HCT116 (cell line): ENCODE measurements around the gene PRICKLE2. TPM values are rescaled to one million over a fixed set of nuclear protein-coding genes. Genes with fewer than 3 reads are reported as not detected.

ENCODE experiments used
- ATAC-seq: fragments of 200-7000 bp; cut with Tn5 transposase; 2 replicates; pipeline ENCODE4 v1.9.1; 2020; ENCODE audit warnings: mild to moderate bottlenecking, moderate library complexity
- BruUV-seq: library from RNA; stranded (reverse); fragments of 400-500 nt; replicated peaks from 2 replicates; lab custom pipeline; 2021; lab: Mats Ljungman, UMichigan
- CTCF ChIA-PET: fragments of 300-600 bp; sonication (Branson Sonifier 250); formaldehyde crosslinking; loops from one replicate; lab custom pipeline; 2021; ENCODE audit warnings: antibody characterized with exemption; lab: Charles Lee
- POLR2A ChIA-PET: fragments of 300-600, 350-600 bp; sonication (Branson Sonifier 250); formaldehyde crosslinking; loops from one replicate; lab custom pipeline; 2021; ENCODE audit warnings: antibody characterized with exemption; lab: Charles Lee
- RAD21 ChIA-PET, 2 experiments: fragments of 300-600 bp; sonication (Branson Sonifier 250); formaldehyde crosslinking; loops; one replicate each; lab custom pipeline; 2023; ENCODE audit warnings: low total read pairs in 2 of 2; ENCODE audit not compliant: uncharacterized antibody in 2 of 2, unreplicated experiment in 2 of 2, low non-redundant PET in 1 of 2; lab: Charles Lee
- DNase-seq: peaks from one replicate; pipeline ENCODE4 v3.0.0-alpha.2; 2010; ENCODE audit warnings: low read depth, low spot score
- H2AFZ ChIP-seq: fragments of 200-600 bp; shearing (Covaris generic), sonication (generic); 2 replicates; pipeline ENCODE4 v1.6.1; 2017; ENCODE audit warnings: low read depth, mixed run types, mixed read lengths, antibody characterized with exemption, low read length; ENCODE audit not compliant: poor library complexity, severe bottlenecking
- H3K27ac ChIP-seq: 2 replicates; pipeline ENCODE4 v1.5.1; 2012; ENCODE audit warnings: low read depth, low read length
- H3K27me3 ChIP-seq: fragments of 200-600 bp; sonication (generic); 2 replicates; pipeline ENCODE4 v1.6.1; 2016; ENCODE audit warnings: mixed run types, low read length, mixed read lengths; ENCODE audit not compliant: insufficient read depth
- H3K36me3 ChIP-seq, 2 experiments: fragments of 200-500 bp in 1 of 2; fragments of 200-600 bp in 1 of 2; sonication (Bioruptor generic) in 1 of 2; sonication (generic) in 1 of 2; 2 replicates each; pipeline versions ENCODE4 v1.5.1 to v1.6.1; 2014 to 2016; ENCODE audit warnings: low read length in 2 of 2, inconsistent platforms in 1 of 2, mixed read lengths in 1 of 2, mixed run types in 1 of 2; ENCODE audit not compliant: insufficient read depth in 2 of 2, control insufficient read depth in 1 of 2
- H3K4me1 ChIP-seq, 2 experiments: fragments of 200-600 bp in 1 of 2; sonication (generic) in 1 of 2; 2 replicates each; pipeline versions ENCODE4 v1.5.1 to v1.6.1; 2012 to 2017; ENCODE audit warnings: low read length in 2 of 2, inconsistent platforms in 1 of 2, mild to moderate bottlenecking in 1 of 2, mixed read lengths in 1 of 2, mixed run types in 1 of 2, moderate library complexity in 1 of 2; ENCODE audit not compliant: insufficient read depth in 2 of 2, control insufficient read depth in 1 of 2
- H3K4me2 ChIP-seq: fragments of 200-600 bp; sonication (generic); 2 replicates; pipeline ENCODE4 v1.6.1; 2017; ENCODE audit warnings: mixed run types, low read length, mixed read lengths
- H3K4me3 ChIP-seq, 2 experiments: fragments of 200-600 bp in 1 of 2; sonication (generic) in 1 of 2; replicated peaks in 1 of 2; 2 replicates each; pipeline ENCODE4 v1.5.1; 2011 to 2016; ENCODE audit warnings: low read length in 2 of 2, control low read depth in 1 of 2, low read depth in 1 of 2, mild to moderate bottlenecking in 1 of 2, mixed read lengths in 1 of 2, mixed run types in 1 of 2
- H3K79me2 ChIP-seq: fragments of 200-600 bp; sonication (generic); 2 replicates; pipeline ENCODE4 v1.6.1; 2017; ENCODE audit warnings: mild to moderate bottlenecking, mixed run types, low read length, moderate library complexity, mixed read lengths; ENCODE audit not compliant: insufficient read depth
- H3K9ac ChIP-seq: fragments of 200-600 bp; sonication (generic); 2 replicates; pipeline ENCODE4 v1.6.1; 2016; ENCODE audit warnings: low read length, mixed read lengths
- H3K9me2 ChIP-seq: fragments of 200-600 bp; sonication (generic), shearing (Covaris generic); 2 replicates; pipeline ENCODE4 v1.6.1; 2017; ENCODE audit warnings: mixed run types, mild to moderate bottlenecking, moderate library complexity; ENCODE audit not compliant: insufficient read depth
- H3K9me3 ChIP-seq, 2 experiments: fragments of 200-500 bp in 1 of 2; fragments of 200-600 bp in 1 of 2; sonication (Bioruptor generic) in 1 of 2; sonication (generic) in 1 of 2; 2 replicates each; pipeline ENCODE4 v1.6.1; 2014 to 2017; ENCODE audit warnings: low read length in 2 of 2, mixed read lengths in 2 of 2, inconsistent platforms in 1 of 2, low read depth in 1 of 2, mild to moderate bottlenecking in 1 of 2, mixed run types in 1 of 2, moderate library complexity in 1 of 2; ENCODE audit not compliant: control insufficient read depth in 1 of 2, insufficient read depth in 1 of 2
- H4K20me1 ChIP-seq: fragments of 200-600 bp; sonication (generic), shearing (Covaris generic); 2 replicates; pipeline ENCODE4 v1.6.1; 2017; ENCODE audit warnings: mixed run types, mild to moderate bottlenecking, moderate library complexity; ENCODE audit not compliant: insufficient read depth
- CEBPB ChIP-seq: IDR thresholded peaks from 2 replicates; pipeline ENCODE4 v1.6.1; 2012; ENCODE audit warnings: low read depth
- CTCF ChIP-seq, 3 experiments: fragments of 200-600 bp in 1 of 3; sonication (generic) in 1 of 3; IDR thresholded peaks in 2 of 3; conservative IDR thresholded peaks in 1 of 3; 2 replicates each; pipeline ENCODE4 v1.5.1; 2012 to 2017; ENCODE audit warnings: low read depth in 2 of 3, low read length in 2 of 3, antibody characterized with exemption in 1 of 3, borderline replicate concordance in 1 of 3, control low read depth in 1 of 3, mild to moderate bottlenecking in 1 of 3, mixed read lengths in 1 of 3, mixed run types in 1 of 3, moderate library complexity in 1 of 3; ENCODE audit not compliant: insufficient read depth in 1 of 3
- EGR1 ChIP-seq: IDR thresholded peaks from 2 replicates; pipeline ENCODE4 v1.6.1; 2012; ENCODE audit warnings: low read depth
- EZH2 ChIP-seq: fragments of 200-600 bp; sonication (generic); IDR thresholded peaks from 2 replicates; pipeline ENCODE4 v1.6.1; 2017; ENCODE audit warnings: antibody characterized with exemption, mixed run types
- EZH2phosphoT487 ChIP-seq: fragments of 200-600 bp; IDR thresholded peaks from 2 replicates; pipeline ENCODE4 v1.6.1; 2018; ENCODE audit warnings: antibody characterized with exemption, borderline replicate concordance
- FOSL1 ChIP-seq: IDR thresholded peaks from 2 replicates; pipeline ENCODE4 v1.6.1; 2012; ENCODE audit warnings: low read depth
- MAX ChIP-seq: IDR thresholded peaks from 2 replicates; pipeline ENCODE4 v1.6.1; 2012
- POLR2AphosphoS5 ChIP-seq: IDR thresholded peaks from 2 replicates; pipeline ENCODE4 v1.6.1; 2011; ENCODE audit warnings: mild to moderate bottlenecking, low read depth, low read length, moderate library complexity
- REST ChIP-seq: IDR thresholded peaks from 2 replicates; pipeline ENCODE4 v1.6.1; 2012; ENCODE audit warnings: low read depth
- SP1 ChIP-seq: IDR thresholded peaks from 2 replicates; pipeline ENCODE4 v1.6.1; 2012; ENCODE audit warnings: low read depth
- TCF7L2 ChIP-seq: IDR thresholded peaks from 2 replicates; pipeline ENCODE4 v1.7.0; 2011; ENCODE audit warnings: borderline replicate concordance, inconsistent platforms; ENCODE audit not compliant: insufficient read depth, insufficient read length; ENCODE audit errors: extremely low read depth
- ZFX ChIP-seq: fragments of 450-650 bp; IDR thresholded peaks from 2 replicates; pipeline ENCODE4 v1.6.1; 2017
- intact Hi-C: fragments of 100-400 bp; cut with micrococcal nuclease; formaldehyde crosslinking; loops from 2 replicates; pipeline ENCODE4 v1.10.0; 2022
- total RNA-seq: library from RNA; stranded (reverse); gene quantifications from one replicate; pipeline ENCODE4 v1.2.1, GENCODE V29; 2021; ENCODE audit not compliant: unreplicated experiment

Gene PRICKLE2
- total RNA-seq, 1 experiment from 2014 or later = 0.05 TPM

- Histone ChIP-seq H3K4me1 (no peaks in the 10 kb centered on the region), H3K9me3 (no peaks in the 10 kb centered on the region), H3K9ac (no peak overlapping the region), H3K27me3 (peaks cover 16% of the 10 kb centered on the region), H3K27ac (no peak overlapping the region), H3K79me2 (no peaks in the 10 kb centered on the region), H3K36me3 (no peaks in the 10 kb centered on the region), H2AFZ (no peak overlapping the region), H3K4me3 (no peak overlapping the region), H4K20me1 (no peaks in the 10 kb centered on the region), H3K4me2 (no peak overlapping the region), H3K9me2 (no peaks in the 10 kb centered on the region)
- no TSS peak for BruUV-seq
- no peak for ATAC-seq
- ChIA-PET CTCF (no interaction called here), RAD21 (no interaction called here), POLR2A (no interaction called here)
- intact Hi-C loops = no loop called here
- no peak for TF ChIP-seq ZFX
- DNase-seq = no peak
Measured at GRCh38 chr3:64254443-64254842, 29.2 kb upstream of the PRICKLE2 start.

GRCh38 chr3:64253689-64254088 lies 28.4 kb upstream of the PRICKLE2 start:
- Histone ChIP-seq H2AFZ (no peak overlapping the region), H3K9me3 (no peaks in the 10 kb centered on the region), H3K4me2 (no peak overlapping the region), H4K20me1 (no peaks in the 10 kb centered on the region), H3K9ac (no peak overlapping the region), H3K27me3 (peaks cover 16% of the 10 kb centered on the region; the same call in 1 of the 2 replicates), H3K4me3 (no peak overlapping the region), H3K9me2 (no peaks in the 10 kb centered on the region), H3K4me1 (no peaks in the 10 kb centered on the region), H3K27ac (no peak overlapping the region), H3K79me2 (no peaks in the 10 kb centered on the region), H3K36me3 (no peaks in the 10 kb centered on the region)
- ATAC-seq = no peak
- POLR2A ChIA-PET = no interaction called here
- DNase-seq = no peak
- no TSS peak for BruUV-seq
- CTCF ChIA-PET = no interaction called here
- intact Hi-C loops = no loop called here
- RAD21 ChIA-PET = no interaction called here
- TF ChIP-seq EZH2phosphoT487 (no peak), CTCF (IDR thresholded peaks at IDR 0.05 in 2 of 3, conservative IDR thresholded peaks at IDR 0.05 in 1 of 3; ENCODE audit: borderline replicate concordance in 1 of 3, insufficient read depth in 1 of 3, low read depth in 2 of 3, low read length in 2 of 3) (no peak), REST (no peak), EZH2 (no peak), ZFX (no peak), TCF7L2 (no peak), MAX (no peak), POLR2AphosphoS5 (no peak), EGR1 (no peak), FOSL1 (no peak), SP1 (no peak), CEBPB (no peak)
